HG03354 (cell line): ENCODE results near the gene RAPGEF4.

Experiments used
- ATAC-seq: cut with Tn5 transposase; IDR thresholded peaks from one replicate; pipeline ENCODE4 v1.9.1; 2021; ENCODE audit warnings: mild to moderate bottlenecking; ENCODE audit not compliant: unreplicated experiment, poor library complexity, severe bottlenecking

Gene RAPGEF4

DNA sequence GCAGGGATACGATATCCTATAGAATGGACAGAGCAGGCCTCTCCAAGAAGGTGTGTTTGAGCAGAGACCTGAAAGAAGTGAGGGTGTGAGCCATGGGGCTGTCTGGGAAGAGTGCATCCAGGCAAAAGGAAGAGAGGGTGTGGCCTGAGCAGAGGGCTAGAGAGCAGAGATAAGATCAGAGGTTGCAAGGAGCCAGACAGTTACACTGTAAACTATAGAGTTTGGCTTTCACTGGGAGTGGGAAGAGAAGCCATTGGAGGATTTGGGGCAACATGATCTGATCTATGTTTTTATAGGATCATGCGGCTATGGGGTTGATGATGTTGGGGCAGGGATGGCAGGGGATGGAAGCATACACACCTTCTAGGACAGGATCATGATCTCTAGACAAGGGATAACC, 215.9 kb downstream of the RAPGEF4 start:
- no peak for ATAC-seq

GRCh38 chr2:172953411-172953810, 217.8 kb downstream of the RAPGEF4 start:
- ATAC-seq: no peak

DNA sequence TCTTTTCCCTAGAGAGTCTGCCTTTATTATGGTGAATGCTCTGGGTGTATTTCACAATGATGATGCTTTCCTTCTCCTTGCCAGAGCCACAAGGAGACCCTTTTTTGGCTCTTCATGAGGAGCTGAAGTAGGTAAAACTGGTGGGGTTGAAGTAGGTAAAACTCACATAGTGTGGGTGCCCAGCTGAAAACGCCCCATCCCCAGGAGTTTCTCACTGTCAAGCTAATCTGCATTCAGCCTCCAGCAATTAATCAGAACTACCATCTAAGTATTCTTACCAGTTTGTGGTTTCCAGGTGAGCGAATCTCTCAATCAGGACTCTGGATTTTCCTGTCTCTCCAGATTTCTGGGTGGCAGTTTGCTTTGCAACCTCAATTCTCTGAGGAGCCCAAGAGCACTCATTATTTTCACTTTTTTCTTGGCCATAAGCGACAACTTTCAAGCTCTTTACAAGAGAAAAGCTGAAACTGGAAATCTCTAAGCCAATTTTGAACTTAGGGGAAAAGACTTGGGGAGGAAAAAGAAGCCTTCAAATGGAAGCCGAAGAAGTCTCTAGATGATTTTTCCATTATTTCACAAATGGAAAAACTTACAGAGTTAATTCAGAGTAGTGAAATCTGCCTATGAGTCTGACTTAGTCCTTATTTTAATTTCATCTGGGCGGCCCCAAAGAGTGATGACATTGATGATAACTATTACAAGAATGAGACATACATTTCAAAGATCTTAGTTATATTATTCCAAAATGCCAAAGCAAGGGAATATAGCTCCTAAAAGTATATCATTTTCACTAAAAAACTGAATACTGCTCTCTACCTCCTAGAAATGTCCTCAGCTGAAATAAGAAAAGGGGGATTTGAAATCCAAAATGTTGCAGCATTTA, 218.6 kb downstream of the RAPGEF4 start:
- no peak for ATAC-seq

- ATAC-seq: no peak
Measured at GRCh38 chr2:172955587-172955986, 219.9 kb downstream of the RAPGEF4 start.

DNA sequence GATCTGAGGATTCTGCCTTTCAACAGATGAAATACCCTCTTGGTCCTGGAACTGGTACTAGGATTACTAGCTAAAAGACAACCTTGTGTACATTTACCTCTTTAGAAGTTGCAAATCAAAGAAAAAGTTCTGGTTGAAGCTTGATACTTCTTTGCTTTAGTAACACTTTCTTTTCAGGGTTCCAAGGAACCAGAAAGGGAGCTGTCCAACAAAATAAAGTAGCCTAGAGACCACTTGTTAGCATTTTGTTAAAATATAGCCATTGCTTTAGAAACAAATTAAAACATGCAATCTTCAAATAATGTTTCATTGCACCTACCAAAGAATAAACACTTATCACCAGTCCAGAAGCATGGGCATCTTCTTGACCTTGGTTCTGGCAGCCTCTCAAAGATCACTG, 222.1 kb downstream of the RAPGEF4 start:
- no peak for ATAC-seq

DNA sequence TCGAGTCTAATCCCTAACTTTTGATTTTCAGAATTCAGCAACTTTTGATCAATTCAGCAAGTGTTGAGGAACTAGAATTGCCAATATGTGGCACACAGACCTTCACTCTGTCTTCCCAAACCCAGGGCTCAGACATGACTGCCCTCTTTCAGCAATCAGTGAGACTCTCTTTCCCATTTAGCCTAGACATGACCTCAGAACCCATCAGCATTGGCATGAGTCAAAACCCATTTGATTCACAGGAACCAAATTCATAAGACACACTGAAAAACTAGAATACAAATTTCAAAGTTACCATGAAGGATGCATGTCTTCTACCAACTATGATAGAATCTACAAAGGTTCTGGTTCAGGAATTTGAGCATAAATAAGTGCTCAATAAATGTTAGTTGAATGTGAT, 226.4 kb downstream of the RAPGEF4 start:
- no peak for ATAC-seq

DNA sequence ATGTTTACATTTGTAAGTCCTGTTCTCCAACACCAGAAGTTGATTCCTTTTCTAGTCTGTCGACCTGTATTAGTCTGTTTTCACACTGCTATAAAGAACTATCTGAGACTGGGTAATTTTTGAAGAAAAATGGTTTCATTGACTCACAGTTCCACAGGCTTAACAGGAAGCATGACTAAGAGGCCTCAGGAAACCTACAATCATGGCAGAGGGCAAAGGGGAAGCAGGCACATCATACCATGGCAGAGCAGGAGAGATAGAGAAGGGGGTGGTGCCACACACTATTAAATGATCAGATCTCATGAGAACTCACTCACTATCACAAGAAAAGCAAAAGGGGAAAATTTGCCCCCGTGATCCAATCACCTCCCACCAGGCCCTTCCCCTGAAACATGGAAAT, 227.2 kb downstream of the RAPGEF4 start:
- no peak for ATAC-seq

GRCh38 chr2:172964511-172965139, 229.0 kb downstream of the RAPGEF4 start:
- no peak for ATAC-seq

DNA sequence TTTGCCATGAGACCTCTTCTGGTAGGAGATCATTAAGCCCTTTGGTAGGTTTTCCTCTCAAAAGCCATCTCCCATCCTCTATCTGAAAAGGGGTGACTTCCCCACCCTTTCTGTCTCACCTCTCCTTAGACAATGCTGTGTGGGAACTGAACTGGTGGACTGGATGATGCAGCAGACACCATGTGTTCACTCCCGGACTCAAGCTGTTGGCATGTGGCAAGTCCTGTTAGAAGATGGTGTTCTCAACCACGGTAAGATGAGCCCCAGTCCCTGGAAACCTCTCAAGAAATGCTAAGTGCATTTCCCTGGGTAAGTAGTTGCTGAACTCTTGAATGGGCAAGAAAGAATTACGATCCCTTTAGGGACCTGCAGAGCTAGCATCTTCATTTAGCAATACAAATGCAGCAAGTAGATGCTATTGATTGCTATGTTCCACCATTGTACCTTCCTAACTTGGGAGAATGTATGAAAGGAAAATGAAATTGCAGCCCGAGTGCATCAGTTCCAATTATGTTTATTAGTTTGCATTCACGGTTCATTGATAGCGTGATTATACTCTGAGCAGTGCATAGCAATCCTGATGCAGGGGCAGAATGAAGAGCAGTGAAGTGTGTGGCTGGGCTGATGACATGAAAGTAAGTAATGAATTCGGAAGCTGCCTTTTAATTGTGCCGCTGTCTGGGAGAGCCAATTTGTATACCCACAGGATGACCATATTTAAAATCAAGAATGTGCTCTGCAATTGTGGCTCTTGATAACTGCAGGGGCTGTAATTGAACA, 230.0 kb downstream of the RAPGEF4 start:
- no peak for ATAC-seq

GRCh38 chr2:172967036-172967982, 231.7 kb downstream of the RAPGEF4 start:
- ATAC-seq: no peak

GRCh38 chr2:172968061-172968469, 232.4 kb downstream of the RAPGEF4 start:
- ATAC-seq: no peak

DNA sequence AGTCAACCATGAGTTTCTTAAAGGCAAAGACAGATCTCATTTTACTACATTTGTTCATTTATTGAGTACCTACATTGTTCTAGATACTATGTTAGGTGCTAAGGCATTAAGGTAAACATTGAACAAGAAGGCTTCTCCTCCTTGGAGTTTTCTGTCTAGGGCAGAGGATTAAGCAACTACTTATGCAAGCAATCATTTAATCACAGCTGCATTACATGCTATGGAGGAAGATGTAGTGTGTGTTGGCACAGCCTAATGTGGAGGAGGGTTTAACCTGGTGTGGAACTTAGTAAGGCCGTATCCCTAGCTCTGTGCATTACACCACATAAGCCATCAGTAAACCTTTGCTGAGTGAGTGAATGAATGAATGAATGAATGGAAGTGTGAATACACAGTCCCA, 233.5 kb downstream of the RAPGEF4 start:
- ATAC-seq: no peak

- no peak for ATAC-seq
Measured at GRCh38 chr2:172969609-172970008, 234.0 kb downstream of the RAPGEF4 start.

DNA sequence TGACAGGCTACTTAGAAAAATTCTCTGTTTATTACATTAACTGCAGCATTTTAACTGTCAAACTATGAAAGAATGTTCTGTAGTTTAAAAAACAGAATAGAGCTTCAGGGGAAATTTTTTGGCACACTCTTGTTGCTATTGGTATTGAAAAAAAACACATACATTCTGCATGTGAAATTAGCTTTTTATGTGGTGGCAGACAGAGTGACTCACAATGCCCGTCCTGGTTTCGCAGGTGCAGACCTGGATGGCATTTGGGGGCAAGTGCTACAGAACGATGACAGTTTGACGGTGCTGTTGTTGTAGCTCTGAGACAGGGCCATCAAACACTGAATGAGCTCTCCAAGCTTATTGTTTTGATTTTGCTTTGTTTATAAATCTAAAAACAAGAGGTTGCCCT, 235.0 kb downstream of the RAPGEF4 start:
- ATAC-seq: no peak

DNA sequence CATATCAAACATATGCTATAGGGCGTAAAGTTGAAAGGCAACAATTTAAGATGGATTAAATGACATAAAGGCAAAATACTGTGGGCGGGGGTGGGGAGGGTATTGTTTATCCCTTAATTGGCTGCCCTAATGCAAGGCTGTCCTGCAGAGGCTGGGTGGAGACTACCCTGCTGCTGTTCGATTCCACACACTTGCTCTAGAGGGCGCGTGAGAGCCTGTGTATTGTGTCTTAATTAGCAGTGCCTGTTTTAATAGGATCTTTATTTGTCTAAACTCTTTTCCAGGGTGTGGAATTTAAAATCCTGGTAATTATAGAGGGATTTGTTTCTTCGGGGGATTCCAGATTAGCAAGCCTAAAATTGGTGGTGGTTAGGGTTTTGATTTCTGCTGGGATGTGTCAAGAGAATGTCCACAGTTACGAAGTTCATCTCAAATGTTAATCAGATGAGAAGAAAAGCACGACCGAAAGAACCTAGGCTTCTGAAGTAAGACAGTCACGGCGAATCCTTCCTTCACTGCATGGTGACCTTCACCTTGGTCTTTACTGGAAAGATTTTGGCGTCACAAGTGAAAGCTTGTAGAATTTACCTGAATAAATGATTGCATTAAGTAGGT, 236.5 kb downstream of the RAPGEF4 start:
- ATAC-seq: peak; percentile 67

GRCh38 chr2:172974762-172975161, 239.1 kb downstream of the RAPGEF4 start:
- ATAC-seq: no peak

DNA sequence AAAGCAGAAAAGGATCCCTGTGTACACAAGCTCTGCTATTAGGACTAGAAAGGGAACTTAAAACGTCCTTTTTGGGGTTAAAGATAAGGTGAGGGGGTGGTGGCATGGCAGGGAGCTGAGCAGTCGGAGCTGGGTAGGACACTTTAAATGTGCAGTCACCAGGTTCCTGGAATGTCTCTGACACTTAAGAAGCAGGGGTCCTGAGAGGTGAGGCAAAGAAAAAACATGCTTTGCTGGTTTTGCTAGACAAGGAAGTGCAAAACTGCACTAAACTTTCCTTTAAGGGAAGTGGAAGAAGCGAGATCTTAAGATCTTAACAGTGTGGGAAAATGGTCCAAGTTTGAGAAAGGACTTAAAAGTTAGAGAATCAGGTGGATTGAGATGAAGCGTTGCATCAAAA, 240.5 kb downstream of the RAPGEF4 start:
- no peak for ATAC-seq

DNA sequence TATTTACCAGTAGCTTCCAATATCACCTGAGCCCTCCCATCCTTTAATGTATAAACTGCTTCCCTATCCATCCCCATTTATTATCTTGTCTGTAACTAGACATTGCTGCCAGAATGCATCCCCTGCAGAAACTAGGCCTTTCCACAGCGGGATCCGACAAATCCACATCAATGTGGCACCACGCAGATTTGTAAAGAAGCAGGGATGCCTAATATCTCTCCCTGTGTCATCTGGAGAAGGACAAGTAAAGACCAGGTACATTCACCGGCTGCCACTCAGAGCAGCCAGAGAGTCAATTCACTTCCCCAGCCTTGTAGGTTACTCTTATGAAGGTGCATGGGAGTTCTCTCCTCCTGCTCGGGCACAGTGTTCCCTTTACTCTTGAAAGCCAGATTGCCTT, 241.2 kb downstream of the RAPGEF4 start:
- ATAC-seq: no peak
